ENCODE measurements around the gene CYP2U1. TPM values are rescaled to one million over a fixed set of nuclear protein-coding genes. Genes with fewer than 3 reads are reported as not detected.
A peak's percentile ranks its signal among the peaks of the same experiment; 100 is the strongest.

Gene CYP2U1
- total and polyA plus RNA-seq, 9 of the 15 experiments (the other 6 are each of a cell fraction or from before 2014, with no cell fraction given), result 0.03 to 0.15 (median 0.07) TPM

DNA sequence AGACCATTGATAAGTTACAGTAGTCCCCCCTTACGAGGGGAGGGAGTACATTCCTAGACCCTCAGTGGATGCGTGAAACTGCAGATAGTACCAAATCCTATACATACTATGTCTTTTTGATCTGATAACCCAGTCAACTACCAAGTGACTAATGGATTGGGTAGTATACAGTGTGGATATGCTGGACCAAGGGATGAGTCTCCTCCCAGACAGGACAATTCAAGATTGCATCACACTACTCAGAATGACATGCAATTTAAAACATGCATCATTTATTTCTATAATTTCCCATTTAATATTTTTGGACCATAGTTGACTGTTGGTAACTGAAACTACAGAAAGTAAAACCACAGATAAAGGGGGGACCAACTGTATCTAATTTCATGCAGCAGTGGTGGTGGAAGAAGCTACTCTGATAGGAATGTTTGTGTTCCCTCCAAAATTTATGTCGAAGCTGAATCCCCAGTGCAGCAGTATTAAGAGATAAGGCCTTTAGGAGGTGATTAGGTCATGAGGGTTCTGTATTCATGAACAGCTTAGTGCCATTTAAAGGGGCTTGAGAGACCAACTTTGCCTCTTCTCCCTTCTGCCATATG, 70.3 kb downstream of the CYP2U1 start (continued):
- TF ChIP-seq RBM17 (IDR thresholded peaks at IDR 0.05; ENCODE audit: borderline replicate concordance, low read depth, low read length) (no peak), SNIP1 (IDR thresholded peaks at IDR 0.05; ENCODE audit: low read depth) (no peak), CTCFL (IDR thresholded peaks at IDR 0.05; ENCODE audit: borderline replicate concordance, insufficient read depth, low read depth, low read length, poor library complexity, severe bottlenecking) (no peak), PYGO2 (tag; IDR thresholded peaks at IDR 0.05) (no peak), JUNB (CRISPR knock-in tag; conservative IDR thresholded peaks at IDR 0.05) (no peak), RAD51 (IDR thresholded peaks at IDR 0.05; ENCODE audit: borderline replicate concordance, low read depth) (no peak), JUND (IDR thresholded peaks at IDR 0.05; ENCODE audit: borderline replicate concordance, low read depth, low read length) (0 out of 2 replicates have a peak, but pooled peaks have one; percentile 36), JUND (tag; IDR thresholded peaks at IDR 0.05; ENCODE audit: borderline replicate concordance, low read depth, low read length) (peak; percentile 52), FOXJ2 (tag; IDR thresholded peaks at IDR 0.05) (0 out of 2 replicates have a peak, but pooled peaks have one; percentile 16), ZNF507 (tag; conservative IDR thresholded peaks at IDR 0.05) (no peak), PHF20 (IDR thresholded peaks at IDR 0.05; ENCODE audit: partially characterized antibody) (no peak), KLF16 (IDR thresholded peaks at IDR 0.05) (no peak), ATF7 (IDR thresholded peaks at IDR 0.05) (peak; percentile 48), ZNF740 (CRISPR knock-in tag; IDR thresholded peaks at IDR 0.05) (no peak), ZNF740 (tag; IDR thresholded peaks at IDR 0.05) (no peak), GTF2E2 (tag; IDR thresholded peaks at IDR 0.05) (no peak), FOXM1 (IDR thresholded peaks at IDR 0.05; ENCODE audit: low read depth) (no peak), FOXM1 (CRISPR knock-in tag; IDR thresholded peaks at IDR 0.05; ENCODE audit: low read depth) (no peak)
- TF ChIP-seq, protein P1, sequence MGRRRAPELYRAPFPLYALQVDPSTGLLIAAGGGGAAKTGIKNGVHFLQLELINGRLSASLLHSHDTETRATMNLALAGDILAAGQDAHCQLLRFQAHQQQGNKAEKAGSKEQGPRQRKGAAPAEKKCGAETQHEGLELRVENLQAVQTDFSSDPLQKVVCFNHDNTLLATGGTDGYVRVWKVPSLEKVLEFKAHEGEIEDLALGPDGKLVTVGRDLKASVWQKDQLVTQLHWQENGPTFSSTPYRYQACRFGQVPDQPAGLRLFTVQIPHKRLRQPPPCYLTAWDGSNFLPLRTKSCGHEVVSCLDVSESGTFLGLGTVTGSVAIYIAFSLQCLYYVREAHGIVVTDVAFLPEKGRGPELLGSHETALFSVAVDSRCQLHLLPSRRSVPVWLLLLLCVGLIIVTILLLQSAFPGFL (CRISPR knock-in tag; IDR thresholded peaks at IDR 0.05), result no peak
- TF ChIP-seq, protein P2, sequence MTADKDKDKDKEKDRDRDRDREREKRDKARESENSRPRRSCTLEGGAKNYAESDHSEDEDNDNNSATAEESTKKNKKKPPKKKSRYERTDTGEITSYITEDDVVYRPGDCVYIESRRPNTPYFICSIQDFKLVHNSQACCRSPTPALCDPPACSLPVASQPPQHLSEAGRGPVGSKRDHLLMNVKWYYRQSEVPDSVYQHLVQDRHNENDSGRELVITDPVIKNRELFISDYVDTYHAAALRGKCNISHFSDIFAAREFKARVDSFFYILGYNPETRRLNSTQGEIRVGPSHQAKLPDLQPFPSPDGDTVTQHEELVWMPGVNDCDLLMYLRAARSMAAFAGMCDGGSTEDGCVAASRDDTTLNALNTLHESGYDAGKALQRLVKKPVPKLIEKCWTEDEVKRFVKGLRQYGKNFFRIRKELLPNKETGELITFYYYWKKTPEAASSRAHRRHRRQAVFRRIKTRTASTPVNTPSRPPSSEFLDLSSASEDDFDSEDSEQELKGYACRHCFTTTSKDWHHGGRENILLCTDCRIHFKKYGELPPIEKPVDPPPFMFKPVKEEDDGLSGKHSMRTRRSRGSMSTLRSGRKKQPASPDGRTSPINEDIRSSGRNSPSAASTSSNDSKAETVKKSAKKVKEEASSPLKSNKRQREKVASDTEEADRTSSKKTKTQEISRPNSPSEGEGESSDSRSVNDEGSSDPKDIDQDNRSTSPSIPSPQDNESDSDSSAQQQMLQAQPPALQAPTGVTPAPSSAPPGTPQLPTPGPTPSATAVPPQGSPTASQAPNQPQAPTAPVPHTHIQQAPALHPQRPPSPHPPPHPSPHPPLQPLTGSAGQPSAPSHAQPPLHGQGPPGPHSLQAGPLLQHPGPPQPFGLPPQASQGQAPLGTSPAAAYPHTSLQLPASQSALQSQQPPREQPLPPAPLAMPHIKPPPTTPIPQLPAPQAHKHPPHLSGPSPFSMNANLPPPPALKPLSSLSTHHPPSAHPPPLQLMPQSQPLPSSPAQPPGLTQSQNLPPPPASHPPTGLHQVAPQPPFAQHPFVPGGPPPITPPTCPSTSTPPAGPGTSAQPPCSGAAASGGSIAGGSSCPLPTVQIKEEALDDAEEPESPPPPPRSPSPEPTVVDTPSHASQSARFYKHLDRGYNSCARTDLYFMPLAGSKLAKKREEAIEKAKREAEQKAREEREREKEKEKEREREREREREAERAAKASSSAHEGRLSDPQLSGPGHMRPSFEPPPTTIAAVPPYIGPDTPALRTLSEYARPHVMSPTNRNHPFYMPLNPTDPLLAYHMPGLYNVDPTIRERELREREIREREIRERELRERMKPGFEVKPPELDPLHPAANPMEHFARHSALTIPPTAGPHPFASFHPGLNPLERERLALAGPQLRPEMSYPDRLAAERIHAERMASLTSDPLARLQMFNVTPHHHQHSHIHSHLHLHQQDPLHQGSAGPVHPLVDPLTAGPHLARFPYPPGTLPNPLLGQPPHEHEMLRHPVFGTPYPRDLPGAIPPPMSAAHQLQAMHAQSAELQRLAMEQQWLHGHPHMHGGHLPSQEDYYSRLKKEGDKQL (CRISPR knock-in tag; IDR thresholded peaks at IDR 0.05; ENCODE audit: borderline replicate concordance), result no peak
